NCI-H128 (cell line): Measurements from ENCODE around the gene UQCRC2.
"Not testable (repeated sequence)": the region's sequence is repeated elsewhere in the genome, so short reads cannot be mapped to it uniquely, and the experiment has no call there.

Experiments used
- DNase-seq: peaks from one replicate; lab custom pipeline; 2025; ENCODE audit not compliant: unreplicated experiment; lab: John Stamatoyannopoulos, UW

Gene UQCRC2

DNA sequence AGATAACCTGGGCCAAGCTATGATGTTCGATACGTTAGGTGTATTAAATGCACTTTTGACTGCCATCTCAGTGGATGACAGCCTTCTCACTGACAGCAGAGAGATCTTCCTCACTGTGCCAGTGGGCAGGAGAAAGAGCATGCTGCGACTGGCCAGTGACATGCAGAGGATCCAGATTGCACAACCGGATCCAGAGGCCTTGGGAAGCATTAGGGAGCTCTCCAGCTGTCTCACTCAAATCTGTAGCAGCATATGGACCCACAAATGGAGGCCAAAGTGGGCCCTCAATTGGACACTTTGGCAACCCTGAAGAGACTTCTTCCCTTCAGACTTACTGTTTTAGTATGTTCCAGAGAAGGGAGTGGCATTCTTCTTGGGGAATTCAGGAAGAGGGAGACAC is 26.9 kb downstream of the UQCRC2 start:
- no peak for DNase-seq

DNA sequence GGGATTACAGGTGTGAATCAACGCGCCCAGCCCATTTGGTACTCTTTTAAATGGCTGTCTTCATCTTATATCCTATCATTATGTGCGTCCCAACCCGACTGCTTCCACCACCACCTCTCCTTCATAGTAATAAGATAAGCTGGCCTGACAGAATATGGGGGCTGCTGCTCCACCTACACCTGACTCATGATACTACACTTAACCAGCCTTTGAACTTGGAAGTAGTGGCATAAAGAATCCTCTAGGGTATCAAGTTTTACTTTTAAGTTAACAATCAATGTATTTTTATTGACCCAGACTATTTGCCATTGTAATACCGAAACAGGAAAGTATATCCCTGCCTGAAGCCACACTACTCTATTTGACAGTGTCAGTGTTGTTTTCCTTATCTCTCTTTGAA is 28.9 kb downstream of the UQCRC2 start:
- DNase-seq: no peak

DNA sequence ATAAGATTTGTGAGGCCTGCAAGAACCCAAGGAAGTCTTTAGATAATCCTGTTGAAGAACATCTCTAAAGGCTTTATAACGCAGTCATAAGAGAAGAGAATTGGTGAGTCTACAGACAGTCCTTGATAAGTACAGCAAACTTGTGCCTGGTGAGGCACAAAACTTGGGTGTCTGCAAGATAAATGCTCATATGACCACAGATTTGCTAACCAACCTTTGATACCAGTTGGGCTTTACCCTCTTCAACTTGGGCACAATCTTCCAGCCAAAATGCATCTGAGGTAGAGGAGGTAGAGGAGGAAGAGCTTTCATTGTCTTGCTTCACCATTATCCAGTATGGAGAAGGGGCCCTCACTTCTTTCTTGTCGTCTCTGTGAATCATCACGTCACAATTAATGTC is 30.9 kb downstream of the UQCRC2 start:
- DNase-seq: no peak

DNA sequence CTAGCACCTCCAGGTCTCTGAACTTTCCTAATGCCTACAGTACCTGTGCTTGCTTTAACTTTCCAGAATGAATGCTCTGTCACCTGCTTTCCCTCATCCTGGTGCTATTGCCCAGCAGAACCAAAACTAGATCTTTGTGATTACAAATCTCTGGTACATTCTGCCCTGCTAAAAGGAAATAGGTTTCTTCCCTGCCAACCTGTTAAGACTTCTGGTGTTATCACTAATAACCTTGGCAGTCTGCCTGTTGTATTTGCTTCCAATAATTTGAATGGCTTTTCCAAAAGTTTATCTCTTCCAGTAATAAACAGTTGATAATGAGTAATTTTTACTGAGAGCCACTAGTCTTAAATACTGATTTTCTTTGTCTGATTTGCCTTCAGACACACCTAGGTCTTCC is 32.4 kb downstream of the UQCRC2 start:
- no peak for DNase-seq

DNA sequence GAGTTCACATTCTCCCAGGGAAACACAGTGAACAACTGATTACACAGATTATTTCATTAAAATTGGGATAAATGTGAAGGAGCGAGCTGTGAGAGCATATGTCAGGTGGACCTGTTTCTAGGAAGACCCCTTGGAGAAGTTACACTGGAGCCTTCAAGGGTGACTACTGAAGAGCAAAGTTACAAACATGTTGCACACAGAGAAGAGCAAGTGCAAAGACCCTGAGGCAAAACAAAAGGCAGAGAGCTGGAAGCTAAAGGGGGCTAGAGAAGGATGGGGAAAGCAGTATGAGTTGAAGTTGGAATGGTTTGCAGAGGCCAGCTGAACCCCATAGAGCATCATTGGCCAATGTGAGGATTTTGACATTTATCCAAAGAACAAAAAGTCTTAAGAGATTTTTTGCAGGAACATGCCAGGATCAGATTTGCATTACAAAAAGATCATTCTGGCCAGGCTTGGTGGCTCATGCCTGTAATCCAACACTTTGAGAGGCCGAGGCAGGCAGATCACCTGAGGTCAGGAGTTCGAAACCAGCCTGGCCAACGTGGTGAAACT is 33.6 kb downstream of the UQCRC2 start:
- DNase-seq: no peak

DNA sequence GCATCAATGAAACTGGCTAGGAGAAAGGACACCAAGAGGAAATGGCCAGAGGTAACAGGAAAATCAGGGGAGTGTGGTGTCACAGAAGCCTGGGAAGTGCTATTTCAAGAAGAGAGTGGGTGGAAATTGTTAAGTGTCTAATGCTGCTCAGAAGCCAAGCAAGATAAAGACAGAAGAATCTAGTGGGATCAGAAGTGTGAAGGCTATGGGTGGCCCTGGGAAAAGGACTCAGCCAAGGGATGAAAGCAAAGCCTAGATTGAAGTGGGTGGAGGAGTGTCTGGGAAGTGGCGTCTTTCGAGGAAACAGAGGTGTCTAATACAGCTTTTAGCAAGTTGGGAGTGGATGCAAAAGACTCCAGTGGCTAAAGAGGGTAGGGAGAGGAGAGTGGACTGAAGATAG is 34.3 kb downstream of the UQCRC2 start:
- no peak for DNase-seq

DNA sequence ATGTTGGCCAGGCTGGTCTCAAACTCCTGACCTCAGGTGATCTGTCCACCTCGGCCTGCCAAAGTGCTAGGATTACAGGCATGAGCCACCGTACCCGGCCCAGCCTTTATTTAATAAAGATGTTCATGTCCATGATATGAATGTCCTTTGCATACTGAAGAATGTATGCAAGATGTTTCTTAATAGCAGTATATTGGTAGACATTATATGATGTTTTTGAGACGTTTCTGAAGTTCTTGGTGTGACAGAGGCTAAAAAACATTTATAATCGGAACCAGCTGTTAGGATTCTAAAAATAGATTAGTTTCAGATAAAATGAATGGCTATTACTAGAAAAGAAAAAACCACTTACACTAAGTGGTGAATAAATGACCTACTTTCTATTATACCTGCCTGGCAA is 36.0 kb downstream of the UQCRC2 start:
- no peak for DNase-seq

DNA sequence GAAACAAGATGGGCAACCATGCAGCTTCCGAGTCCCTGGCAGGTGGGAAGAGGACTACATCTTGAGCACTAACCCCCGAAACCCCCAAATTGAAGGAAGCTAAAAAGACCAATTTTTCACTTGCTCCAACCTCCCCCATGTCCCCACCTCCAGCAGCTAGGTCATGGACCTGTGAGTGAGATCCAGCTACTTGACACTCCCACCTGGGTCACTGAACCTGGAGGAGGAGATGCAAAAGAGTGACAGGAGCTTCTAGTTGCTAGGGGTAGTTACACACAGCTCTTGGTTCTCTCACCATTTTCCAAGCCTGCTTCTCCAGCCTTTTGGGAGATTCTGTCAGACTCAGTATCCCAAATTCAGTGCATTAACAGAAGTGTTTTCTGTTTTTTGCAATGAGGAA is 36.6 kb downstream of the UQCRC2 start:
- DNase-seq: no peak

DNA sequence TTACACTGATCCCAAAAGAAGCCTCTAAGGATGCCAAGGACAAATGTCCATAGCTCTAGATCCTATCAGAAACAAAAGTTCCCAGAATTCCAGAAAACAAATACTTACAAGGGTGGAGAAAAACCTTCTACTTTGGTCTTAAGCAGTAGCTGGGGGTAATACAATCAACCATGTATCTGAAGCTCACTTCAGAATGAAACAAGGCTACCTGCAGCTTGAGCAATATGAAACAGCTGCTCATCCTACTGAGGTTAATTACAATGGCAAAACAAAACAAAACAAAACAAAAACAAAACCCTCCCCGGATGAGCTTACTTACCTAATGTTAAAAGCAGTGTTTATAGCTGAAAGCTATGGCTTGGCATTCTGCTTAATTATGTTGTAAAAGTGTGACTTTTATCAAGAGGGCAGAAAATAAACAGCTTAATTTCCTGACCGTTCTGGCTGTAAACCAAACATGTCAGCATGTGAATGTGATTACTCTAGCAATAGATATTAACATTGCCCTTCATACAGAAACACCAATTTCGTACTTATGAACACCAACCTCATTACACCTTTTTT is 37.3 kb downstream of the UQCRC2 start:
- DNase-seq: no peak

DNA sequence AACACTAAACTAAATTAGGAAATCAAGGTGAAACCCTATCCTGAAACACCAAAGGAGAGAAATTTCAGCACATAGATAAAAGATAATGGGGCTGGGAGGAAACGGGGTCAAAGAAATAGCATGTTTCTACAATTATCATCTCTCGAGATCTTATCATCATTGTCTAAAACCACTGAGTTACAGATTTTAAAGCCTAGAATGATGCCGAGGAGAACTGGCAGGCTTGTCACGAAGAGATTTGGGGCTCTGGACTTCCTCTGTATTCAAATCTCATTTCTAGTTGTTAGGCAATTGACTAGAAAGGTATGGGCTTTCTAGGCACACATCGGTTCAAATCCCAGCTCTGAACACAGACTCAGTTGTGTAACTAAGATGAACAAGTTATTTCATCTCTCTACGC is 38.5 kb downstream of the UQCRC2 start:
- DNase-seq: no peak

DNA sequence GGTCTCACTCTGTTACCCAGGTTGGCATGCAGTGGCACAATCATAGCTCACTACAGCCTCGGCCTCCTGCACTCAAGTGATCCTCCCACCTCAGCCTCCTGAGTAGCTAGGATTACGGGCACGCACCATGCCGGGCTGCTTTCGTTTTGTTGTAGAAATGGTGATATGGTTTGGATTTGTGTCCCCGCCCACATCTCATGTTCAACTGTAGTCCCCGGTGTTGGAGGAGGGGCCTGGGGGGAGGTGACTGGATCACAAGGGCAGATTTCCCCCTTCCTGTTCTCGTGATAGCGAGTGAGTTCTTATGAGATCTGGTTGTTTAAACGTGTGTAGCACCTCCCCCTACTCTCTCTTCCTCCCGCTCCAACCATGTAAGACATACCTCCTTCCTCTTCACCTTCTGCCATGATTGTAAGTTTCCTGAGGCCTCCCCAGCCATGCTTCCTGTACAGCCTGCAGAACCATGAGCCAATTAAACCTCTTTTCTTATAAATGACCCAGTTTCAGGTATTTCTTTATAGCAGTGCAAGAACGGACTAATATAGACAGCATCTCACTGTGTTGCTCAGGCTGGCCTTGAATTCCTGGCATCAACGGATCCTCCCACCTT is 41.8 kb downstream of the UQCRC2 start:
- no peak for DNase-seq

DNA sequence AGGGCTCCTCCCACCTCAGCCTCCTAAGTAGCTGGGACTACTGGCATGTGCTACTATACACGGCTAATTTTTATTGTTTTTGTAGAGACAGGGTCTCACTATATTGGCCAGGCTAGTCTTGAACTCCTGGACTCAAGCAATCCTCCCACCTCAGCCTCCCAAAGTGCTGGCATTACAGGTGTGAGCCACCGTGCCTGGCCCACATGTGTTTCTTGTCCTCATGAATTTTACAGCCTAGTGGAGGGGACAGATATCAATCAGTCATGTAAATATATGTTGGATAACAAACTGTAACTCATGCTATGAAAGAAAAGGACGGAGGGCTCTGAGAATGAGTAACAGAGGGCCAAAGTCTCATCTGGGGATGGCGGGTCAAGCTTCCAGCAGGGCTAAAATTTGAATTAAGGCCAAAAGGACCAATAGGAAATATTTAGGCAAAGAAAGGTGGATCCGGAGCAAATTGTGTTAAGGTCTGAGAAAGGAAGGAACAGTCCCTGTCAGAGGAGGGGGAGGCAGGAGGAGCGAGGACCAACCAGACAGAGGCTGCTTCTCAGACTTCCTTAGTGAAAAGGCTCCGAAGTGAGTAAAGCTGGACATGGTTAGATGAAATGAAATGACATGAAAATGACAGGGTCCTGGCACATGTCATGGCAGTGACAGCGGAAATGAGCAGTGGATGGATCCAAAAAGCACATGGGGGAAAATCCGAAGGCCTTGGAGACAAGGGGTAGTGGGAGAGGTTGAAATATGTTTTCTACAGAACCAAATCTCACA is 43.9 kb downstream of the UQCRC2 start:
- DNase-seq: no peak

DNA sequence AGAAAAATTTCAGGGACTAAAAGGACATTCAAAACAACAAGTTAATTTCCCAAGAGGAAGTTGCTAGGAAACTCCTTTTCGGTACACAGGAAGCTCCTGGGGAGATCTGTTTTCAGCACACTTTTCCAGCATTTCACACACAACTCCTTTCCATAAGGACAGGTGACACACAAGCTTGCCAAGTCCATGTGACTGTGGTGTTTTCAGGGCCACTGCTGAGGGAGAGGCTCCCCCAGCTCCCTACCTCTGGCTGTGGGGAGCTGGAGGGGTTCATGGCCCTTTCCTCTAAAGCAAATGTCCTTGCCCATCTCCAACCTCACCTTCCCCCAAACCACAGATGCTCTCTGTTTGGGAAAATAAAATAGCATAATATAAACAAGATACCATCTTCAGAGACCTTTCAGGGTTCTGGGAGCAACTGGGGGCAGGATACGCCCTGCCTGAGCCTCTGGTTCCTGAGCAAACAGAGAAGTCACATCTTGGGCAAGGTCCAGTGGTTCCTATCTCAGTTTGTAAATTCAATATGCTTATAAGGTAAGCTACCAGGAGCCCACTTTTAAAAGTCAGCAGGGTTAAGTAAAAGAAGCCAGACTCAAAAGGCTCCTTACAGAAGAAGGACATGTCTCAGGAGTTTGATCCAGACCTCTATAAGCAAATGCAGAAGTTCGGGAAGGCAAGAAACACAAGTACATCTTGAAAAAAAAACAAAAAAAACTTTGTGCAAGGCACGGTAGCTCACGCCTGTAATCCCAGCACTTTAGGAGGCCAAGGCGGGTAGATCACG is 44.7 kb downstream of the UQCRC2 start:
- no peak for DNase-seq

DNA sequence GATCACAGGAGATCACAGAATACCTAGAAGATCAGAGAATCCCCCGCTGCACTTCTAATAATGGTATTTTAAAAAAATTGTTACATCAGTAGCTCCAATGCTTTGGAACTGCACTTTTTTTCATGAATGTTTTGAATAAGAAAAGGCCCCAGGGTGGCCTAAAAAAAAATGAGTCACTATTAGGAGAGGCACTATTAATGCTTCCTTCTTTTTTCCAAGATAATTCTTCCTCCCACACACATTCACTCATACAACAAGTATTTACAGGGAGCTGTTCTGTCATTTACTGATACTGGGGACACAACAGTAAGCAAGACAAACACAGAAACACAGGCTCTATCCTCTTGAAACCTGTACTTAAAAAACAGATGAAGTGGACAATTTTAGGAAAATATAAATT is 48.4 kb downstream of the UQCRC2 start:
- no peak for DNase-seq

DNA sequence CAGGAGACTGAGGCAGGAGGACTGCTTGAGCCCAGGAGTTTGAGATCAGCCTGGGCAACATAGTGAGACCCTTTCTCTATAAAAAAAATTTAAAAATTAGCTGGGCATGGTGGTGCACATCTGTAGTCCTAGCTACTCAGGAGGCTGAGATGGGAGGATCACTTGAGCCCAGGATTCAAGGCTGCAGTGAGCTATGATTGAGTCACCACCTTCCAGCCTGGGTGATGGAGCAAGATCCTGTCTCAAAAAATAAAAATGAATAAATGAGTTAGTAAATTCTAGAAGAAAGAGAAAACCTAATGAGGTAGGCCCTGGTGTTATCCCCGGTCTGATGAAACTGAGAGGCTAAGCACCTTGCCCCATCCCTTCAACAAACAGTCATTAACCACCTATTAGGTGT is 48.9 kb downstream of the UQCRC2 start:
- not testable (repeated sequence) for DNase-seq

DNA sequence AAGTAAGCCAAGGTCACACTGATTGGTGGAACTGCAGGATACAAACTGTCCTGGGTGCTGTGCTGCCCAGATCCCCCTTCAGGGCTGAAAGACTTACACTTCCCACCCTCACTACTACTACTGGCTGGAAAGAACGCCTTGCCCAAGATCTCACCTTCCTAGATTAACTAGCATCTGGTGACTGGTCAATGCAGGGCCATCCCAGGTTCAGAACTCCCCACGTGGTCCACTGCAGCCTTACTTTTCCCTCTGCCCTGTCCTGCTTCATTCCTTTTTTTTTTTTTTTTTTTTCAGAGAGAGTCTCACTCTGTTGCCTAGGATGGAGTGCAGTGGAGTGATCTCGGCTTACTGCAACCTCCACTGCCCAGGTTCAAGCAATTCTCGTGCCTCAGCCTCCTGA is 50.0 kb downstream of the UQCRC2 start:
- DNase-seq: no peak

DNA sequence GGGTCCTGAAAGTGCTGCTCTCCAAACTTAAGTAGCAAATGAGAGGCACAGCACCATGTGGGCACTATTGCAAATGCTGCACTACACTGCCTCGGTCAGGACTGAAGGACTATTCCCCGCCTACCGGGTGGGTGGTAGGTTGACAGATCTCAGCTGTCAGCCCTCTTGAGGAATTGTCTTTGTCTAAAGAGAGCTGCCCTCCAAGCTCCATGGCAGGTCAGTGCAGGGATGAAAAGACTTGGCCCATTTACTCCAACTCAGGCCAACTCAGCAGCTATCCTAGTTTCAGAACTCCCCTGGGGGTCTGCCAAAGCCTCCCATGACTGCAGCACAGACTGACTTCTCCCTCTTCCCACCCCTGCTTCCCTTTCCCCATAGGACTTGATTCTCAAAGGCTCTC is 51.2 kb downstream of the UQCRC2 start:
- DNase-seq: no peak

DNA sequence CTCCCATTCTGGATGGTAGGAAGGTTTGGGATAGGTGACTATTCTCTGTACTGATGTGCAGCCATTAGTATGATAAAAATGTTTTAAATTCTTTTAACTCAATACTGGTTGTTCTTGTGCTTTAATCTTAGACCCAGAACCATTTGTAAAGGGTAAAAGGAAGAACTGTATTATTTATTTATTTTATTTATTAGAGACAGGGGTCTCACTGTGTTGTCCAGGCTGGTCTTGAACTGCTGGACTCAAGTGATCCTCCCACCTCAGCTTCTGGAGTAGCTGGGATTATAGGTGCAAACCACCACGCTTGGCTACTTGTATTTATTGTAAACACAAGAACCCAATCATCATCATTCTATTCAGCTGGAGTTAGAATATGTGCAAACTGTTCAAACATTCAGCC is 52.6 kb downstream of the UQCRC2 start:
- DNase-seq: no peak

DNA sequence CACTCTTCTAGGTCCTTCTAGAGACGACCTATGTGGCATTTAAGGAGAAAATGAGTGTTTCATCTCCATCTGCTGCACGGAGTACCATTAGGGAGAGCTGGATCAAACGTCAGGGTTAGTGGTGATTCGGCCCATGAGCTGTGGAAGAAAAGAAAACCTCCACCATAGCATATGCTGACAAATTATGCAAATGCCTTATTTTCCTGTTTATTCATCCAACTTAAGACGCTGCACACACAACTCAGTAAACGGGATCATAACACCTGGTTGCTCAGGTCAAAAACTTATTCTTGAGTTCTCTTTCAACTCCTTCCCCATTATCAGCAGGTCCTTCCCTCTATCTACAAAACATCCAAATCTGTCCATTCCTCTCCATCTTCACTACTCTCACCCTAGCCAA is 53.5 kb downstream of the UQCRC2 start:
- no peak for DNase-seq

DNA sequence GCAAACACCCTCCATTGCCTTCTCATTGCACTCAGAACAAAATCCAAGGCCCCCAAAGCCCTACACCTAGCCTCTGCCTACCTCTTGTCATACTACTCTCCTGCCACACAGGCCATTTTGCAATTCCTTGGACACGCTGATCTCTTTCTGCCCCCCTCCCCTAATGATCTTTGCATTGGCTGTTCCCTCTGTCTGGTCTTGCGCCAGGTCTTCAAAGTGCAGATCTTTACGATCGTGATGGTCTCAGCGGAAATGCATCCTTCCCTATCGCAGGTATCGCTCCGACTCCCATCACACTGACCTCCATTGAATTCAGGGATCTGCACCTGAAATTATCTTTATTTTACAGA is 54.0 kb downstream of the UQCRC2 start:
- DNase-seq: no peak

DNA sequence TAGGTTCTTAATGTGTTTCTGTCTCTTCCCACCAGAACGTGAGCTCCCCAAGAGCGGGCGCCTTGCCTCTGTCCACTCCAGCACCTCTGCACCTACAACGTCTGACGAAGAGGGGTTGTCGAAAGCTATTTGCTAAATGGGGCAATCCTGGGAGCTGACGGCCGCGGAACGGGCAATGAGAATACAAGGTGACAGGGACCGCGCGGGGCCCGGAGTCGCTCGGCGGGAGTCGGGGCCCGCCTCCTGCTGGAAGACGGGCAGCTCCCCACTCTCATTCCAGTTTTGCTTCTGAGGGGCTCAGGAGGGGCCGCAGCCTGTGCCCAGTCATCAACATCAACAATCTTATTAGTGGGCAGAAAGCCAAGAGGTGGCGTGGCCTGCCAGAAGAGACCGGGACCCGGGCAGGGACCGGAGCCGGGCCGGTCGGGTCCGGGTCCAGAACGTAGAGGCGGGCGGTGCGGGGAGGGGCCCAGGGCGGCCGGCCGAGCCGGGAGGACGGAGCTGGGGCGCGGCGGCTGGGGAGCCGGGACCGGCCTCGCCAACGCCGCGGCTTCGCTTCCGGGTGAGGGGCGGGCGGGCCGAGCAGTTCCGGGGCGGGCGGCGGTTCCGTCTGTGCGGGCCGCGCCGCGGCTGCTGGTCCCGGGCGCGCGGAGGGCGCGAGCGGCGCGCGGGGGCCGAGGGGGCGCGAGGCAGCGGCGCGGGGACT is 54.5 kb downstream of the UQCRC2 start, which contains the start of gene MOSMO:
MOSMO (plus strand) TSS at position 603 of the 706 bp plus-strand sequence. CDS start 191 bp downstream, outside the sequence.
- no peak for DNase-seq
